ENCODE results near the gene PTGFRN.
"Not testable (repeated sequence)": the region's sequence is repeated elsewhere in the genome, so short reads cannot be mapped to it uniquely, and the experiment has no call there.

The PTGFRN gene

DNA sequence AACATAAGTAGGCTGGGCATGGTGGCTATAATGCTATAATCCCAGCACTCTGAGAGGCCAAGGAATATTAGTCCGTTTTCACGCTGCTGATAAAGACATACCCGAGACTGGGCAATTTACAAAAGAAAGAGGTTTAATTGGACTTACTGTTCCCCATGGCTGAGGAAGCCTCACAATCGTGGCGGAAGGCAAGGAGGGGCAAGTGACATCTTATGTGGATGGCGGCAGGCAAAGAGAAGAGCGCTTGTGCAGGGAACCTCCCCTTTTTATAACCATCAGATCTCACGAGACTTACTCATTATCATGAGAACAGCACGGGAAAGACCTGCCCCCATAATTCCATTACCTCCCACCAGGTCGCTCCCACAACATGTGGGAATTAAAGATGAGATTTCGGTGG, 28.5 kb downstream of the PTGFRN start:
- peaks cover 29% of the 10 kb centered on the region for H3K4me1 Mint-ChIP-seq
- H3K27ac Mint-ChIP-seq = no peak overlapping the region
- no peak overlapping the region for H3K4me3 Mint-ChIP-seq
- no peaks in the 10 kb centered on the region for H3K27me3 Mint-ChIP-seq
- DNase-seq = no peak
- peaks cover 1% of the 10 kb centered on the region for H3K36me3 Mint-ChIP-seq (ENCODE audit: low read depth)
- ATAC-seq = no peak
- H3K9me3 Mint-ChIP-seq = no peaks in the 10 kb centered on the region

DNA sequence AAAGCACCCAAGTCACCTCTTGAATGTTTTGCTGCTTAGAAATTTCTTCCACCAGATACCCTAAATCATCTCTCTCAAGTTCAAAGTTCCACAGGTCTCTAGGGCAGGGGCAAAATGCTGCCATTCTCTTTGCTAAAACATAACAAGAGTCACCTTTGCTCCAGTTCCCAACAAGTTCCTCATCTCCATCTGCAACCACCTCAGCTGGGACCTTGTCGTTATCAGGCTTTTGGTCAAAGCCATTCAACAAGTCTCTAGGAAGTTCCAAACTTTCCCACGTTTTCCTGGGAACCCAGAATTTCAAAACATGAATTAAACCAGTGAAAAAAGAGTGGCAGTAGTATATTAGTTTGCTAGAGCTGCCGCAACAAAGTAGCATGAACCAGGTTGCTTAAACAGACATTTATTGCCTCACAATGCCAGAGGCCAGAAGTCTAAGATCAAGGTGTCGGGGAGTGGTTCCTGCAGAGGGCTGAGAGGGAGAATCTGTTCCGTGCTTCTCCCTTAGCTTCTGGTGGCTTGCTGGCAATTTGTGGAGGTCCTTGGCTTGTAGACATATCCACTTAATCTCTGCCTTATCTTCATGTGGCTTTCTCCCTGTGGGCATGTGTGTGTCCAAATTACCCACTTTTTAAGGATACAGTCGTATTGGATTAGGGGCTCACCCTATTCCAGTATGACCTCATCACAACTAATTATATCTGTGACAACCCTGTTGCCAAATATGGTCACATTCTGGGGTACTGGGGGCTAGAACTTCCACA, 30.2 kb downstream of the PTGFRN start:
- not testable (repeated sequence) for H3K36me3 Mint-ChIP-seq (ENCODE audit: low read depth); H3K27me3 Mint-ChIP-seq; H3K27ac Mint-ChIP-seq; H3K9me3 Mint-ChIP-seq; H3K4me3 Mint-ChIP-seq; DNase-seq; ATAC-seq
- peaks cover 23% of the 10 kb centered on the region for H3K4me1 Mint-ChIP-seq

DNA sequence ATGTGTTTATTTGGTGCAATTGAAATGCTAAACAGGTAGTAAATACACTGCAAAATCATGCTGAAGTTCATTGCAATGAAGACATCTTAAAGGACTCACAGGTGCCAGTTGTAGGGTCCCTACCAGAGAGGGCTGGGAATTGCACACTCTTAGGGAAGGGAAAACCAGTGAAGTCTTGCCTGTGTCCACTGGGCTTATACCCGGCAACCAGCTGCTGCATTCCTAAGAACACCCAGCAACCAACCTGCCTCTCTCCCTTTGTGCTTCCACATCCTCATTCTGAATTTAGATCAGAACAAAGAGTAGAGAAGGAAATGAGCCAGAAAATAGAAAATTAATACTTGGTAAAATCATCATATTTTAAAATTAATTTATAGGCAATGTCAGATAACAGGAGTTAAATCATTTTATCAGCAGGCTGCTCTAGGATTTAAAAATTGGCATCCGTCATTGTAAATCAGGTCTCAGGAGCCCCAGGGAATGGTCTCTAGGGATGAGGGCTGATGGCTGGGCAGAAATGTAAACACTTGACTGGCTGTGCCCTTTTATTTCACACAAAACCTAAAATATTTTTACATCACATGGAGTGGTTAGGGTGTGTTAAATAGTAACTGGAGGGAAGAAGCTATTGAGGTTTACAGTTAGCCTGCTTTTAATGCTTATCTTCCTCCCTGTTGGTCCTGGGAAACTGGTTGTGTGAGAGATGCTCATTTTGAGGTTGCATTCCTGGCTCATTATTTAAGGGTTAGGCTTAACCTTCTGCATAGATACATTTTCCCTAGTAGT, 31.3 kb downstream of the PTGFRN start:
- Mint-ChIP-seq H3K27ac (no peak overlapping the region), H3K36me3 (ENCODE audit: low read depth) (peaks cover 4% of the 10 kb centered on the region), H3K27me3 (no peaks in the 10 kb centered on the region), H3K4me1 (peaks cover 26% of the 10 kb centered on the region), H3K9me3 (no peaks in the 10 kb centered on the region), H3K4me3 (no peak overlapping the region)
- ATAC-seq (no peak), DNase-seq (no peak)

DNA sequence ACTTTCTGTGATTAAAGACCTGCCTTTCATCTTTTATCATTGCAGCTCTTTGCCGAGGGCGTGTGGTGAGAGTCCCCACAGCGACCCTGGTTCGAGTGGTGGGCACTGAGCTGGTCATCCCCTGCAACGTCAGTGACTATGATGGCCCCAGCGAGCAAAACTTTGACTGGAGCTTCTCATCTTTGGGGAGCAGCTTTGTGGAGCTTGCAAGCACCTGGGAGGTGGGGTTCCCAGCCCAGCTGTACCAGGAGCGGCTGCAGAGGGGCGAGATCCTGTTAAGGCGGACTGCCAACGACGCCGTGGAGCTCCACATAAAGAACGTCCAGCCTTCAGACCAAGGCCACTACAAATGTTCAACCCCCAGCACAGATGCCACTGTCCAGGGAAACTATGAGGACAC, 32.0 kb downstream of the PTGFRN start:
- no peaks in the 10 kb centered on the region for H3K27me3 Mint-ChIP-seq
- DNase-seq = no peak
- H3K36me3 Mint-ChIP-seq (ENCODE audit: low read depth) = peaks cover 4% of the 10 kb centered on the region
- H3K9me3 Mint-ChIP-seq = no peaks in the 10 kb centered on the region
- no peak overlapping the region for H3K4me3 Mint-ChIP-seq
- H3K4me1 Mint-ChIP-seq = peaks cover 26% of the 10 kb centered on the region
- no peak overlapping the region for H3K27ac Mint-ChIP-seq
- ATAC-seq = no peak

DNA sequence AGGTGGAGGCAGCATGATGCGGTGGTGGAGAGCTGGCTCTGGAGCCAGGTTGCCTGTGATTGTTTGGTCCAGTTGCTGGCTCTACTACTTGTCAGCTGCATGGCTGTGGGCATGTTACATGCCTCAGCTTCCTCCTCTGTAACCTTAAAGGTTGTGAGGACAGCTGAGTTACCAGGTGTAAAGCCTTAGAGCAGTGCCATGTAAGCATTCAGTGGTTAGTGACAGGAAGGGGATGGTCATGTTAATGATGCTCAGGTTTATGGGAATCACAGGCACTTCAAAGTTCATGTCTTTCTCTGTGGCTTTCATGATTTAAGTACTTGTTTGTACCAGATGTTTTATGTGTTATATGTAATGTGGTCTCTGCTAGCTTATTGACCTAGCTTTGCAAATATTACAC, 32.6 kb downstream of the PTGFRN start:
- H3K4me3 Mint-ChIP-seq = no peak overlapping the region
- H3K36me3 Mint-ChIP-seq (ENCODE audit: low read depth) = peaks cover 4% of the 10 kb centered on the region
- H3K4me1 Mint-ChIP-seq = peaks cover 26% of the 10 kb centered on the region
- no peaks in the 10 kb centered on the region for H3K9me3 Mint-ChIP-seq
- H3K27ac Mint-ChIP-seq = no peak overlapping the region
- ATAC-seq (peak; percentile 50), DNase-seq (no peak)
- H3K27me3 Mint-ChIP-seq = no peaks in the 10 kb centered on the region

DNA sequence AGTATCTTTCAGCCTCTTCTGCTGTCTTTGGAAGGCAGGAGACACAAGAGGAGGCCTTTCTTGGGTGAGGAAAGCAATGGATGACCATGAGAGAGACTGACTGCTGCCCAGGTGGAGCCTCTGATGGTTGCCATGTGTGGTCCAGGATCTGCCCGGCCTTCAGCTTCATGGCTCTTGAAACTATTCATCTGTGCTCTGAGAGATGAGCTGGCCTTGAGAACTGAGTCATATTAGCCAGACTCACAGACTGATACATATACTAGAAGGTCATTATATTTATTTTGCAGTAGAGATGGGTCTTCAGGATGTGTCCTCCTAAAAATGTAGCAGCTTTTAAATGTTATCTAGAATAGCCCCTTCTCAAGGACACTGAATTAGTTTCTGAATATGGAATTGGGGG, 33.7 kb downstream of the PTGFRN start:
- H3K9me3 Mint-ChIP-seq = no peaks in the 10 kb centered on the region
- no peak overlapping the region for H3K4me3 Mint-ChIP-seq
- ATAC-seq = peak; percentile 87
- H3K4me1 Mint-ChIP-seq = peaks cover 26% of the 10 kb centered on the region
- peak; percentile 6 for DNase-seq
- peaks cover 4% of the 10 kb centered on the region for H3K36me3 Mint-ChIP-seq (ENCODE audit: low read depth)
- H3K27ac Mint-ChIP-seq = peak overlapping the region; percentile 28
- no peaks in the 10 kb centered on the region for H3K27me3 Mint-ChIP-seq

DNA sequence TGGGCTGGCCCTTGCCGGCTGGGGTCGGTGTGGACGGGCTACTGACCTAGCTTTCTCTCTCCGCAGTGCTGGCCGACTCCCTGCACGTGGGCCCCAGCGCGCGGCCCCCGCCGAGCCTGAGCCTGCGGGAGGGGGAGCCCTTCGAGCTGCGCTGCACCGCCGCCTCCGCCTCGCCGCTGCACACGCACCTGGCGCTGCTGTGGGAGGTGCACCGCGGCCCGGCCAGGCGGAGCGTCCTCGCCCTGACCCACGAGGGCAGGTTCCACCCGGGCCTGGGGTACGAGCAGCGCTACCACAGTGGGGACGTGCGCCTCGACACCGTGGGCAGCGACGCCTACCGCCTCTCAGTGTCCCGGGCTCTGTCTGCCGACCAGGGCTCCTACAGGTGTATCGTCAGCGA, 34.9 kb downstream of the PTGFRN start:
- no peaks in the 10 kb centered on the region for H3K27me3 Mint-ChIP-seq
- no peak overlapping the region for H3K4me3 Mint-ChIP-seq
- no peak for ATAC-seq
- peaks cover 4% of the 10 kb centered on the region for H3K36me3 Mint-ChIP-seq (ENCODE audit: low read depth)
- no peaks in the 10 kb centered on the region for H3K9me3 Mint-ChIP-seq
- peaks cover 26% of the 10 kb centered on the region for H3K4me1 Mint-ChIP-seq
- no peak for DNase-seq
- no peak overlapping the region for H3K27ac Mint-ChIP-seq

DNA sequence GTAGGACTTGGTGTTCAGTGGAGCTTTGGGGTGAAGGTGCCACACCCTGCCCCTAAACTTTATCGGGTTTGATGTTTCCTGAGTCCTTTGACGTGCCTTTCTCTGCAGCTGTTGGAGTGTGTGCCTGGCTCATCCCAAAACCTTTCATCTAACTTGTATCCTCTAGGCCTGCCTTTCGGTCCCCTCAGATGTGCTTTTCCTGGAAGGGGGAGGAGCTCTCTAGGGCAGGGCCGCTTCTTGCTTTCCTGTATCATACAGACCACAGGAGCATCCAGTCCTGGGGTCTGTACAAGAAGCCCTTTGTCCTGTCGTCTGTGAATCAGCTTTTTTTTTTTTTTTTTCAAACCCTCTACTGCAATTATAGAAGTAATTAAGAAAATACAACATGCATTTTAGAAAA, 35.7 kb downstream of the PTGFRN start:
- ATAC-seq = no peak
- DNase-seq = no peak
- no peak overlapping the region for H3K27ac Mint-ChIP-seq
- peaks cover 9% of the 10 kb centered on the region for H3K36me3 Mint-ChIP-seq (ENCODE audit: low read depth)
- no peaks in the 10 kb centered on the region for H3K9me3 Mint-ChIP-seq
- H3K27me3 Mint-ChIP-seq = no peaks in the 10 kb centered on the region
- H3K4me1 Mint-ChIP-seq = peaks cover 26% of the 10 kb centered on the region
- H3K4me3 Mint-ChIP-seq = no peak overlapping the region

DNA sequence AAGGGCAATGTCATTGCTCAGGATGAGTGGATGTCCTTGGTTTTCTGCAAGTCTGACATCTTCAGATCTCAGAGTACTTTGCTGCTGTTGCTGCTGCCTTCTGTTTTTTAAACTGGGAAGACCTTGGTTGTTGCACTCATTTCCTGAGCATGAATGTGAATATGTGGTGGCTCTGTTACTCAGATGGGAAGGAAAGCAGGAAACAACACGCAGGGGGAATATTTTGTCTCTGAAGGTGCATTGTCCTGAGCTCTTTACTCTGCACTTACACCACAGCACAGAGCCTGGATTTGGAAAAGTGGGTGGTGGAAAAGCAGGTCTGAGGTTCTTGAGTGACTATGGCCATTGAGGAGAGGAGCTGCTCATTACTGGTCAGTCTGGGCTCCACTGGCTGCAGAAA, 36.3 kb downstream of the PTGFRN start:
- Mint-ChIP-seq H3K27ac (no peak overlapping the region), H3K36me3 (ENCODE audit: low read depth) (peaks cover 9% of the 10 kb centered on the region), H3K9me3 (no peaks in the 10 kb centered on the region), H3K27me3 (no peaks in the 10 kb centered on the region), H3K4me1 (peaks cover 26% of the 10 kb centered on the region), H3K4me3 (no peak overlapping the region)
- DNase-seq = no peak
- ATAC-seq = no peak

DNA sequence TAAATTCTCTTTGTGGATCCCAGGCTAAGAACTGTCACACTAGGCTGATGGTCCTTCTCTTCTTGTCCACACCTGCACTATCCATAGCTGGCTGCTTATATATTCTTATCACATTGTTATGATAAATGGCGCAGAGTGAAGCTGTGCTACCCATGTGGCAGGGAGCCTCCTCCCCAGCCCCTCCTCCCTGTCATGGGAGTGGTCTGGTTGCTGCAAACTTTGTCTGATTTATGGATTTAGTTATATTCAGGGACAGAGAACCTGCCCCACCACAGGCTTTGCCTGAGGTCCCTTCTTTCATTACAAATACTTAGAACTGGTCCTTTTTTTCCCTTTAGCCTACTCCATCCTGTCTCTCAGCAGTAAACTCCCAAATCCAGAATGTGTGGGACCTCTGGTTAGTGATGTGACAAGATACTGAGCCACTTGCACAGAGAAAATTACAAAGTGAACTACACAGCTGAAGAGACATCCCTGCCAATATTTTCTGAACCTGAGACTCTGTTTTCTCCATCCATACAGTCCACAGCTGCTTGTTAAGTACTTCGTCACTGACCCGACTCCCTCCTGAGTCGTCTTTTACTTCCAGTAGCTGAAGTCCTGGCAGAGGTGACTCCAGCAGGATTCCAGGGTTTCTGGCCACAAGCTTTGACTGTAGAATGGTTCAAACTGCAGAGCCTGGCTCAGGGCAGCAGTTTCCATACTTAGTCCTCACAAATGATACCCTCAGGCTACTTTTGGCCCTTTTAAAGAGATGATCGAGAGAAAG, 37.6 kb downstream of the PTGFRN start:
- DNase-seq (no peak), ATAC-seq (no peak)
- Mint-ChIP-seq H3K9me3 (no peaks in the 10 kb centered on the region), H3K36me3 (ENCODE audit: low read depth) (peaks cover 9% of the 10 kb centered on the region), H3K4me1 (peaks cover 24% of the 10 kb centered on the region), H3K27ac (no peak overlapping the region), H3K4me3 (no peak overlapping the region), H3K27me3 (no peaks in the 10 kb centered on the region)

DNA sequence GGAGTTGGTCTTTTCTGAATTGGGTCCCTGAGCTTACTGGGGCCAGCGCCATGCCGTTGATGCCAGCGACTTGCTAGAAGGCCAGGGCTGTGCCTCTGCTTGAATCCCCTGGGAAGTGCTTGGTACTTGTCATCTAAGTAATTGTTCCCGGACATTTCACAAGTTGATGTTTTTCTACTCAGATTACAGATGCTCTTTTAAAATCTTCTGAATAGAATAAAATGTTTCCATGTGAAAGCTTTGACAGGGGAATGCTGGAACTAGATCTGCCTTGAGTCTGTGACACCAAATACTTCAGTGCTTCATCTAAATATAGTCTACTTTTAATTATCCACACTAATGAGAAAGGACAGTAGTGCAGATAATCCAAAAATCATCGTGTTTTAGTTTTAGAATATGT, 38.3 kb downstream of the PTGFRN start:
- peaks cover 17% of the 10 kb centered on the region for H3K4me1 Mint-ChIP-seq
- no peaks in the 10 kb centered on the region for H3K9me3 Mint-ChIP-seq
- H3K36me3 Mint-ChIP-seq (ENCODE audit: low read depth) = peaks cover 9% of the 10 kb centered on the region
- no peak overlapping the region for H3K27ac Mint-ChIP-seq
- DNase-seq = no peak
- no peak overlapping the region for H3K4me3 Mint-ChIP-seq
- no peaks in the 10 kb centered on the region for H3K27me3 Mint-ChIP-seq
- ATAC-seq = no peak

DNA sequence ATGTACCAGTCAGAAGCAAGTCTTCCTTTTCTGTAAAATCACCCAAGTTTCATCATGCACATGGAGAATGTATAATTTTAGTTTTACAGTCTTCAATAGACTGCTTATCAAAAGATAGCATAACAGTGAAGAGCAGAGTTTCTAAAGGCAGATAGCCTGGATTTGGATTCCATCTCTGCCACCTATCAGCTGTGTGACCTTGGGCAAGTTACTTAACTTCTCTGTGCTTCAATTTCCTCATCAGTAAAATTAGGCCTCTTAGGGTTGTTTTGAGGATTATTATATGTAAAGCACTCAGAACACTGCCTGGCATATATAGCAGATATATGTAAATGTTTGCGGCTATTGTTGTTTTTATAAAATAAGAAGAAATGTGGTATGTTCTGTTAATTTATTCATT, 38.9 kb downstream of the PTGFRN start:
- peaks cover 11% of the 10 kb centered on the region for H3K4me1 Mint-ChIP-seq
- ATAC-seq (no peak), DNase-seq (no peak)
- no peak overlapping the region for H3K27ac Mint-ChIP-seq
- H3K36me3 Mint-ChIP-seq (ENCODE audit: low read depth) = peaks cover 9% of the 10 kb centered on the region
- H3K9me3 Mint-ChIP-seq = no peaks in the 10 kb centered on the region
- no peaks in the 10 kb centered on the region for H3K27me3 Mint-ChIP-seq
- no peak overlapping the region for H3K4me3 Mint-ChIP-seq

DNA sequence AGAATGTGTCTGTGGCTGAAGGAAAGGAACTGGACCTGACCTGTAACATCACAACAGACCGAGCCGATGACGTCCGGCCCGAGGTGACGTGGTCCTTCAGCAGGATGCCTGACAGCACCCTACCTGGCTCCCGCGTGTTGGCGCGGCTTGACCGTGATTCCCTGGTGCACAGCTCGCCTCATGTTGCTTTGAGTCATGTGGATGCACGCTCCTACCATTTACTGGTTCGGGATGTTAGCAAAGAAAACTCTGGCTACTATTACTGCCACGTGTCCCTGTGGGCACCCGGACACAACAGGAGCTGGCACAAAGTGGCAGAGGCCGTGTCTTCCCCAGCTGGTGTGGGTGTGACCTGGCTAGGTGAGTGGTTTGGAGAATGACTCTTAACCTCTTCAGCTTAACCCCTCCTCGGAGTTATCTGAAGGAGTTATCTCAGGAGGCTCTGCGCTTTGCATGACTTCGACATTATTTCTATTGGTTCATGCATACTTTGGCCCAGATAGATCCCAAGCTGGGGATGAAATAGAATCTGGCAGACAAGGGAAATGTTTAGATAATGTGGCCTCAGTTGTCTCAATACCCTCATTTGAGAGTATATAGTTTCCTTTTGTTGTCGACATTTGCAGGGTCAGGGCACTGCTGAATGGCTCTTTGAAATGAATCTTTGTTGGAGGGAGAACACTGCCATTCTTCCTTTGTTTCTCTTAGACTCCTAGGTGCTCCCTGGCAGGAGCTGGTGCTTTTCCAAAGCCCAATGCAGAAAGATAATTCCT, 39.7 kb downstream of the PTGFRN start:
- ATAC-seq = no peak
- Mint-ChIP-seq H3K4me1 (peaks cover 5% of the 10 kb centered on the region), H3K27me3 (no peaks in the 10 kb centered on the region), H3K27ac (no peak overlapping the region), H3K4me3 (no peak overlapping the region), H3K9me3 (no peaks in the 10 kb centered on the region), H3K36me3 (ENCODE audit: low read depth) (peaks cover 9% of the 10 kb centered on the region)
- DNase-seq = no peak

DNA sequence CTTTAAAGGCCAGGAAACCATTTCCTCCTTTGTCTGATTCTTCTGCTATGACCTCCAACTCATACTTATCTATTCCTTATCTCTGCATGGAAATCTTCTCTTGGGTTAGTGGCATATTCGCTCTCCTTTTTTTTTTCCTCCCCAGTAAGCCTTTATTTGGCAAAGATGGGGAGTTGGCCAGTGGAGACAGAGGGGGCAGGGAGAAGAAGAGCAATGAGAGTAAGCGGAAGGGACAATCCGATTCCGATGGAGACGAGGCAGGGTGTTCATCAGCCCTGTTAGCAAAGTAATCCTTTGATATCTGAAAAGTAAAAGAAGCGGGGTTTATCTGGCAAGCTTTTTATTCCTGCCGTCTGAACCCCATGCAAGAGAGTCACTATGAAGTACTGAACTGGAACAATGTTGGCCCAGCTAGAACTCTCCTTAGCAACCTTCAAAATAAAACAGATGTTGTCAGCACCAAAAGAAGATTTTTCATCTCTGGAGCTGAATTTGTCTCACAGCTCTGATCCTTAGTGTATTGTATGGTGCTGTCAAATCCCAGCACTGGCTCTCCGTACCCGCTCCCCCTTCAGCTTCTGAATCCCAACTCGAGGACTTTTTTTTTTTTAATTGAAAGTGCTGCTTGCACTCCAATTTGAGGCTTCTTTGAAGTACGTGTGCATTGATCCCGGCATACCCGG, 40.9 kb downstream of the PTGFRN start:
- ATAC-seq (no peak), DNase-seq (no peak)
- peaks cover 1% of the 10 kb centered on the region for H3K4me1 Mint-ChIP-seq
- no peaks in the 10 kb centered on the region for H3K27me3 Mint-ChIP-seq
- no peaks in the 10 kb centered on the region for H3K9me3 Mint-ChIP-seq
- H3K36me3 Mint-ChIP-seq (ENCODE audit: low read depth) = peaks cover 5% of the 10 kb centered on the region
- no peak overlapping the region for H3K27ac Mint-ChIP-seq
- no peak overlapping the region for H3K4me3 Mint-ChIP-seq

Measured in activated naive CD8-positive, alpha-beta T cell treated with anti-CD3 and anti-CD28 coated beads, Interleukin-2, amount 50 U/mL, for 24 hours (primary cell).